Activated CD4-positive, alpha-beta T cell treated with anti-CD3 and anti-CD28 coated beads, Interleukin-2, amount 50 U/mL, for 4 hours (primary cell): Measurements from ENCODE around the gene TCHP.
A peak's percentile ranks its signal among the peaks of the same experiment; 100 is the strongest.
"Not testable (repeated sequence)": the region's sequence is repeated elsewhere in the genome, so short reads cannot be mapped to it uniquely, and the experiment has no call there.

ENCODE experiments used
- DNase-seq, 2 experiments: peaks; one replicate each; pipeline ENCODE4 v3.0.0-alpha.2; 2020

Gene TCHP

DNA sequence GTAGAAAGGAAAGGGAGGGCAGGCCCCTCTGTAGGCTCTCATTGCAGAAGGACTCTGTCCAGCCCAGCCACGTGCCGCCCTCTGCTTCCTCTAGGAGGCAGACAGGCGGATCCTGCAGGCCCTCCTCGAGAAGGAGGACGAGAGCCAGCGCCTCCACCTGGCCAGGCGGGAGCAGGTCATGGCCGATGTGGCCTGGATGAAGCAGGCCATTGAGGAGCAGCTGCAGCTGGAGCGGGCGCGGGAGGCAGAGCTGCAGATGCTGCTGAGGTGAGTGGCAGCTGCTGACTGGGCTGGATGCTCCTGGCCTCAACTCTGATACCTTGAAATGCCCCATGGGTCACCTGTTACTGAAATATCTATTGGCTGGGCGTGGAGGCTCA lies 10.9 kb downstream of the TCHP start:
- no peak for DNase-seq

- DNase-seq, result no peak
Measured at GRCh38 chr12:109912855-109913321, 12.8 kb downstream of the TCHP start.

DNA sequence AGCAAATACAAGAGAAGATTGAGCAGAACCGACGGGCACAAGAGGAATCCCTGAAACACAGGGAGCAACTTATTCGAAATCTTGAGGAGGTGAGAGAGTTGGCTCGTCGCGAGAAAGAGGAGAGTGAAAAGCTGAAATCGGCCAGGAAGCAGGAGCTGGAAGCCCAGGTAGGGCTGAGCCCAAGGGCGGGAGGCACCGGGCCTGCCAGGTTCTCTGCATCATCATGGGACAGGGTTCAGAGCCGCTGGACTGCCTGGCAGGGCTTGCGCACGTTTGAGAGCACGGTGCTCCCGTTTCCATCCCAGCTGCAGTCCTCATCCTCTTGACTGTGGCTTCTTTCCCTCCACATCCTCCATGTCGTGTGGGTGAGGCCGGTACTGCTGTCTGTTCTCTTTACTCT lies 14.4 kb downstream of the TCHP start:
- no peak for DNase-seq

GRCh38 chr12:109915171-109916040 lies 15.3 kb downstream of the TCHP start:
- no peak for DNase-seq

DNA sequence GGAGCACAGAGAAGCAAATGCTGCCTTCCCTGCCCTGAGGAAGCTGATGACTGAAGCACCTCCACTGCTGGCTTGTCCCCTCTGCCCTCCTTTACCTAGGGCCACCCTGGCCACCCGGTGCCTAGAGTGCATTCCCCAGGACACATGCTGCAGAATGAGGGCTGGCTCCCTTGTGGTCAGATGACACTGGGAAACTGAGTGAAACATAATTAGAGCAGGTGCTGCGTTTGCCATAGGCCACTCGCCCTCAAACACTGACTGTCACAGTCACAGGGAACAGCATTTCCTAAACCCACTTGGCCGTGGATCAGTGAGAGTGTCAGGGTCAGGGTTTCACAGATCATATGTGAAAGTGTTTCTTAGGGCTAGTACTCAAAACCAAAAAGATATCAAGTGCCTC lies 16.0 kb downstream of the TCHP start:
- no peak for DNase-seq

- DNase-seq, result no peak
Measured at GRCh38 chr12:109919456-109919855, 19.4 kb downstream of the TCHP start.

DNA sequence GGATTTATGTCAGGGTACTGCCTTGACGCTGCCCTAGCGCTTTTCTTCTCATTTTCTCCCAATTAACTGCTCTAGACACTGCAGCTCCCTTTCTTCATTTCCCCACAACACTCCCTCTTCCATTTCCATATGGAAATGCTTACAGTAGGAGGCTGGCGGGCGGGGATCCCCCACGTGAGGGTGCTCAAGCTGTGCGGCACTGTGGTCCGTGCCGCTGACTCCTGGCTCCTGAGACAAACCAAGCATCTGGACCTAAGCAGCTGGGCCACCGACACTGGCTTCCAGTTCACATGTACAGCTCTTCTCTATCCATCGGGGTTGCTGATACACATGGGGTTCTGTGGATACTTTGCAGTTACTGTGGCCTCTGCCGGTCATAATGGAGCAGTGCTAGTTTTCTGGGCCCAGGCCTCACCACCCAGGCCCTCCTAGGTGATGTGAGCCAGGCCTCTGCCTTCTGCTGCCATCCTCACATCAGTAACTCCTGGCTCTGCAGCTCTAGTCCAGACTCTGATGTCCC lies 20.2 kb downstream of the TCHP start:
- no peak for DNase-seq

- no peak for DNase-seq
Measured at GRCh38 chr12:109921982-109922381, 21.9 kb downstream of the TCHP start.

DNA sequence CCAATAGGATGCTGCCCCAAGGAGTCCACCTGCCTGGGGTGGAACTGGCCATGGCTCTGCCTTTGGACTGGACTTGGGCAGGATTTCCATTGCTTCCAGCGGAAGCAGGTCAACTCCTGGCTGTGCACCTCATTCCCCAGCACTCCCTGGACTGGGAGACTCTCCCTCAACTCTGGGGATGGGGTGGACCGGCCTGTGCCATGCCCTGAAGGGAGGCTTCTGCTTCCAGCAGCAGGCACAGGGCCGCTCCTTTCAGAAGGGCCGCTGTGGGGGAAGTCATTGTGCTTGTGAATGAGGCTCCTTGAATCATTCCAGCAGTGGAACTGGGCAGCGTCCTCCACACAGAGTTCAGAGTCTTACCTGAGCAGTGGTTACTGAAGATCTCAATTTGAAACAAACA lies 23.0 kb downstream of the TCHP start:
- DNase-seq, result no peak

- no peak for DNase-seq
Measured at GRCh38 chr12:109923481-109924245, 23.6 kb downstream of the TCHP start.

DNA sequence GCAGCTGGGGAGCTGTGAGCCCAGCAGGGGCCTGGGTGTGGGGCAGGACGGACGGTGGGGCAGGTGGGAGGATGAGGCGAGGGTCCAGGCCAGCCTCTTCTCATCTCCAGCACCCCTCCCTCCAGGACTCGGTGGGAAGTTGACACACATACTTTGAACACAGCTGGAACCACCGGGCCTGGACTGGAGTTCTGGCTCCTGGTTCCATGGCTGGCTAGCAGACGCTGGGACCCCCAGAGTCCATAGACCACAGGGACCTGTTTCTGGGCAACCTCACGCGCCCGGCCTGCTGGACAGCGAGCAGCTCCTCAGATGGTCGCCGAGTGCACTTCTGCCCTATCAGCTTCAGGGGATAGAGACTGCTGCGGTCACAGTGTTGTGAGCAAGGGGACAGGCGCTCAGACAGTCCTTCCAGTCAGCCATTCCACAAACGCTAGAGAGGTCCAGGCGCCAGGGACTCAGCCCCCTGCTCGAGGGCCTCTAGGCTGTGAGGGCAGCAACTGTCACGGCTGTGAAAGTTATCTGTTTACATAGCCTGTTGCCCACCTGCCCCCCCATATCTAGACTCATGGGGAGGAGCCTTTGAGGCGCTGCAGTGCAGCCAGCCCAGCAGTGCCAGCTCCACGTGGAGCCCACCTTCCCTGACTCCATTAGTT lies 25.2 kb downstream of the TCHP start:
- no peak for DNase-seq

- DNase-seq, result no peak
Measured at GRCh38 chr12:109926016-109926415, 25.9 kb downstream of the TCHP start.

DNA sequence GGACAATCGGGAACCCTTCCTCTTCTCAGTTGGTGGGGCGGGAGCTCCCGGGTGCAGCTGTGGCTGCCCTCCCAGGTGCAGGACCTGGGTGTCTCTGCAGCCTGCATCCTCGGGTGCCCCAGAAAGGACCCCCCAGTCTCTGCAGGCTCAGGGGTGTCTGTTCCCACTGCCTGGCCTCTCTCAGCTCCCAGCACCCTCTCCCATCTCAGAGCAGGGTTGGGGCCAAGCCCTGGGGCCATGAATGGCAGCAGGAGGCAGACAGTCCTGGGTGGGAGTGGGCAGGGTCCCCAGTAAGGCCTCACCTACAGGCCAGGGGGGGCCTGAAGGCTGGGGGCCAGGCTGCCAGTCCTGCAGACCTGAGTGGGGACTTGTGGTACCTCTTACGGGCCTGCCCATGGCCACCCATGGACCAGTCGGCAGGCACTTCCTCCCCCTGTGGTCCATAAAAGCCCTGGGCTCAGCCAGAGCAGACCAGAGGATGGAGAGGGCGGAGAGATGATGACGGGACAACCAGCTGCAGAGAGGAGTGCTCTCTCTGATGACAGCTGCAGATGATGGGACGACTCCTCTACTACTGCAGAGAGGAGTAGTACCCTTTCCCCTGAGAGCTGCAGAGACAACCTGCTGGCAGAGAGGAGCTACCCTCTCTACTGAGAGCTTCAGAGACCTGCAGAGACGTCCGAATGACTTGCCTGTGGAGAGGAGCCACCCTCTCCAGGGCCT lies 26.6 kb downstream of the TCHP start:
- DNase-seq, result no peak

DNA sequence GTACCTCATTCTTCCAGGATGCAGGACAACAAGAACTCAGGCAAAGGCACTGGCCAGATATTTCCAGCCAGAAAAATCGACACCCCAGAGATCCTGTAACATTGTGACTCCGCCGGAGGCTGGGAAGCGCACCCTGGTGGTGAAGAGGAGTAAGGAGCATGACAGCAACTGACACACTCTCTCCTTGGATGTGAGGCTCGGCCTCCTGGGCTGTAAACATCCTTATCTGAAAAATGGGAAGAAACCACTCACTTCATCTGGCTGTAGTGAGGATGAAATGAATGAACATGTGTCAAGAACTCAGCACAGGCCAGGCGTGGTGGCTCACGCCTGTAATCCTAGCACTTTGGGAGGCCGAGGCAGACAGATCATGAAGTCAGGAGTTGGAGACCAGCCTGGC lies 27.5 kb downstream of the TCHP start:
- peak; percentile 25 to 28 for DNase-seq

DNA sequence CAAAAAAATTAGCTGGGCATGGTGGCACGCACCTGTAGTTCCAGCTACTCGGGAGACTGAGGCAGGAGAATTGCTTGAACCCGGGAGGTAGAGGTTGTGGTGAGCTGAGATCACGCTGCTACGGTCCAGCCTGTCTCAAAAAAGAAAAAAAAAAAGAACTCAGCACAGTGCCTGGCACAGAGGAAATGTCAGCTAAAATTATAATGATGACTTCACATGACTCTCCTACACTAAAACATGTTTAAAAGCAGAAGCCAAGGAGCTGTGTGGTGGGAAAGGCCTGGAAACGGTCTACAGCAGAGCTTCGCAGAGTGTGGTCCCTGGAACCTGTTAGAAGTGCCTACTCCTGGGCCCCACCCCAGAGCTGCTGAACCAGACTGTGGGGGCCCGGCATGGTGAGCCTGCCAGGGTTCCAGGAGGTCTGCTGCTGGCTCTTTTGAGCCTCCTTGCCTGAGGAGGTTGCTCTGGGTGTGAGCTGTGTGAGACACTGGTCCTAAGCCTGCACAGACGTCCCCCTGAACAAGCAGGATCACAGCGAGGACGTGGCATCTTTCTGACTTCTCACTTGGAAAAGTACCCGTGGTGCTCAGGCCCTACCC lies 28.1 kb downstream of the TCHP start:
- DNase-seq, result no peak

GRCh38 chr12:109929326-109929725 lies 29.3 kb downstream of the TCHP start:
- not testable (repeated sequence) for DNase-seq

DNA sequence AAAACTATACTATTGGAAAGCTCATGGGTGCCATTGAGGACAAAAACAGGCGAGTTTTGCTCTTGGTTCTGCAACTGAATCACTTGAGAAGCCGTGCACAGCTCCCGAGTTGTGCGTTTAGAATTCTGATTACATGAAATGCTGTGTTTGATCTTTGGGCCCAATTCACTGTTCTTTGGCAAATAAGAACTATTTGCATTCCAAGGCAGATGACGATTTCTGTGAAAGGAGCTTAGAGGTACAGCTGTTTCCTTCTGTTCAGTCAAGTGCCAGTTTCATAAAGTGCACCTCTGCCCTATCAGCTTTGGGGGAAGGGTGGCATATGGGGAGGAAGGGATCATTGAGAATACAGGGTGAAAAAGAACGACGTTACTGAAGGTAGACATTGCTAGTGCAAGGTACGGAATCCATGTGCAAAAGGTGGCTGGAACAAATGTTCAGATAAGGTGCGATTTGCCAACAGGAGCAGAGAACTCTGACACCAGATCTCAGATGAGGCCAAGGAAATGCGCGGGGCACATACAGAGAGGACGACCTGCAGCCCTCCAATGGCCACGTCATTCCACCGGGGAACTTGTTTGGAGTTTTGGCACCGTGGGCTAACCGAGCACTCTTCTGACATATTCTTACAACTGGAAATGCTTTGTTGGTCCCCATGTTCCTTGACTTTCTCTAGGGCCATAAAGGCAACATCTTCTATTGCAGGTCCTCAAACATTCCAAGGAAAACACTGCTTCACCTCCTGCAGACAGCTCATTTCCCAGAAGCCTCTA lies 30.1 kb downstream of the TCHP start:
- DNase-seq, result no peak

DNA sequence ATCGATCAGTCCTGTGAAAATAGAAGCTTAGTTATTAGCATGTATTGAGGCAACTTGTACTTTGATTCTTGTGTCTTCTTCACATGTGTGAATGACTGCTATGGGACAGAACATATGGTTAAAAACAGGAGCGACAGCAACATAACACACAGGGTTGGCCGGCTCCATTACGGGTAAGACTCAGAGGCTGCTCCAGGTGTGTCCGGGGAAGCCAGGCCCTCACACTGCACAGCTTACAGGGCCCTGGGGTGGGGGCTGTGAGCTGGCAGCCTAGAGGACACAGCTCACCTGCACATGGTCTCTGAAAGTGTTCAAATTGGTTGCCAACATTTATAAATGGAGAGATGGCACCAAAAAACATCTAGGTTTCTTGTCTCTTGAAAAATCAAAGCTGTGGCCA lies 31.1 kb downstream of the TCHP start:
- DNase-seq, result no peak

DNA sequence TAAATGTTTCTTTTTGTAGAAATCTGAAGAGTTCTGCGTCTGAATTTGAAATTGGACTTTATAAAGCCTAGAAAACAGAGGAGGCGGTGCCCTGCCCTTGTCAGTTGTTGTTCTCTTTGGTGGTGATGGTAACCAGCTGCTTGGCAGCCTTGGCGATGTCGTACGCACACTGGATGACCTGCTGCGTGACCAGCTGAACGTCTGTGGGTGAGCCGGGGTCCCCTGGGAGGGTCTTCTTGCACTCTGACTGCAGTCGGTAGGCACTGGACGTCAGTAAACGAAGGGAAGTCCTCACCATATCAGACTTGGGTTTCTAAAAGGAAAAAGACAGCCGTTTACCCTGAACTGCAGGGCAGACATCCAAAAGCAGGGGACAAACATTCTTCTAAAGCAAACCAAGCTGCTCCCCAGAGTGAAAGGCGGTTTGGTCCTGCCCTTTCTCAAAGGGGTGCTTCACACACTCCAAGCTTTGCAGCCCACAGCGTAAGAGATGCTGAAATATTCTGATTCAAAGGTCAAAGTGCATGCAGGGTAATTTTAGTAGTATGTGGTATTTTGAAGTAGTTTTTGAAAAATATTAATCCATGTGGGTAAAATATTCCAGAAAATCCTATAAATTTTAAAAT lies 32.9 kb downstream of the TCHP start:
- DNase-seq, result no peak

GRCh38 chr12:109934026-109934425 lies 34.0 kb downstream of the TCHP start:
- no peak for DNase-seq

DNA sequence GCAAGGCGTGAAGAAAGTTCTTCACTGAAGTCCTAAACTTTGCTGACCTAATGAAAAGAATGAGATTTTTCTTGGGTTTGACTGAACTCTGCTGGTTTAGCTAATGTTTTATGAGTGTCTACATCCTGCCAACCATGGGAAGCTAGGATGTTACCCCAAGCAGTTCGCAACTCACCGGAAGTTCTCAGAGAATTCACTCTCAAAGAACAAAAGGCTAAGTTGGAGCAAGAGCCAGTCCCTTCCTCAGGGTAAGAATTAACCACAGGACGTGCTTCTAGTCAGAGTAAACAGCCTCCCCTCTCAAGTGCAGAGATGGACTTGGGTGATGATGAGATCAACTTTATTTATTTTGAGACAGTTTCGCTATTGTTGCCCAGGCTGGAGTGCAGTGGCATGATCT lies 37.3 kb downstream of the TCHP start:
- no peak for DNase-seq
